Stimulated activated CD8-positive, alpha-beta memory T cell treated with anti-CD3 and anti-CD28 coated beads, Interleukin-15, amount 100 ng/mL, for 24 hours (primary cell): Measurements from ENCODE around the gene CASQ1.

Experiments used
- DNase-seq: peaks from one replicate; pipeline ENCODE4 v3.0.0-alpha.2; 2020; ENCODE audit warnings: low read depth

CASQ1 gene

GRCh38 chr1:160205242-160206035 lies 15.1 kb downstream of the CASQ1 start, which contains the start of gene PEA15:
TSS of gene PEA15 (plus strand) at chr1:160205384. CDS start at chr1:160211545, 6,161 bp downstream.
- DNase-seq: peak; percentile 47

- DNase-seq: peak; percentile 15
Measured at GRCh38 chr1:160206036-160206389, 15.6 kb downstream of the CASQ1 start.

- no peak for DNase-seq
Measured at GRCh38 chr1:160206421-160207117, 16.2 kb downstream of the CASQ1 start.

- DNase-seq: no peak
Measured at GRCh38 chr1:160207118-160207650, 16.8 kb downstream of the CASQ1 start.

- DNase-seq: no peak
Measured at GRCh38 chr1:160207771-160208556, 17.6 kb downstream of the CASQ1 start.

- DNase-seq: no peak
Measured at GRCh38 chr1:160208557-160209320, 18.4 kb downstream of the CASQ1 start.

GRCh38 chr1:160209321-160210046 lies 19.1 kb downstream of the CASQ1 start:
- no peak for DNase-seq

- DNase-seq: no peak
Measured at GRCh38 chr1:160210561-160210960, 20.2 kb downstream of the CASQ1 start.

GRCh38 chr1:160211046-160211790 lies 20.8 kb downstream of the CASQ1 start:
- DNase-seq: no peak

- DNase-seq: no peak
Measured at GRCh38 chr1:160214481-160215140, 24.2 kb downstream of the CASQ1 start.

GRCh38 chr1:160216301-160216700 lies 25.9 kb downstream of the CASQ1 start:
- DNase-seq: no peak

- no peak for DNase-seq
Measured at GRCh38 chr1:160217481-160218051, 27.2 kb downstream of the CASQ1 start.

- no peak for DNase-seq
Measured at GRCh38 chr1:160219062-160219929, 28.9 kb downstream of the CASQ1 start.

GRCh38 chr1:160220301-160220700 lies 29.9 kb downstream of the CASQ1 start:
- no peak for DNase-seq

GRCh38 chr1:160221089-160221488 lies 30.7 kb downstream of the CASQ1 start:
- DNase-seq: no peak

- DNase-seq: no peak
Measured at GRCh38 chr1:160222546-160222945, 32.2 kb downstream of the CASQ1 start.

GRCh38 chr1:160224606-160225005 lies 34.2 kb downstream of the CASQ1 start:
- DNase-seq: no peak

GRCh38 chr1:160225345-160225744 lies 35.0 kb downstream of the CASQ1 start:
- no peak for DNase-seq
